Activated T-helper 1 cell treated with Interleukin-2 at 50 U/mL for 16 hours (primary cell): ENCODE data around the gene PPIH.
A peak's percentile ranks its signal among the peaks of the same experiment; 100 is the strongest.
"Not testable (repeated sequence)": the region's sequence is repeated elsewhere in the genome, so short reads cannot be mapped to it uniquely, and the experiment has no call there.

Experiments used
- DNase-seq: peaks from one replicate; pipeline ENCODE4 v3.0.0-alpha.2; 2020; ENCODE audit warnings: low read depth

The PPIH gene

DNA sequence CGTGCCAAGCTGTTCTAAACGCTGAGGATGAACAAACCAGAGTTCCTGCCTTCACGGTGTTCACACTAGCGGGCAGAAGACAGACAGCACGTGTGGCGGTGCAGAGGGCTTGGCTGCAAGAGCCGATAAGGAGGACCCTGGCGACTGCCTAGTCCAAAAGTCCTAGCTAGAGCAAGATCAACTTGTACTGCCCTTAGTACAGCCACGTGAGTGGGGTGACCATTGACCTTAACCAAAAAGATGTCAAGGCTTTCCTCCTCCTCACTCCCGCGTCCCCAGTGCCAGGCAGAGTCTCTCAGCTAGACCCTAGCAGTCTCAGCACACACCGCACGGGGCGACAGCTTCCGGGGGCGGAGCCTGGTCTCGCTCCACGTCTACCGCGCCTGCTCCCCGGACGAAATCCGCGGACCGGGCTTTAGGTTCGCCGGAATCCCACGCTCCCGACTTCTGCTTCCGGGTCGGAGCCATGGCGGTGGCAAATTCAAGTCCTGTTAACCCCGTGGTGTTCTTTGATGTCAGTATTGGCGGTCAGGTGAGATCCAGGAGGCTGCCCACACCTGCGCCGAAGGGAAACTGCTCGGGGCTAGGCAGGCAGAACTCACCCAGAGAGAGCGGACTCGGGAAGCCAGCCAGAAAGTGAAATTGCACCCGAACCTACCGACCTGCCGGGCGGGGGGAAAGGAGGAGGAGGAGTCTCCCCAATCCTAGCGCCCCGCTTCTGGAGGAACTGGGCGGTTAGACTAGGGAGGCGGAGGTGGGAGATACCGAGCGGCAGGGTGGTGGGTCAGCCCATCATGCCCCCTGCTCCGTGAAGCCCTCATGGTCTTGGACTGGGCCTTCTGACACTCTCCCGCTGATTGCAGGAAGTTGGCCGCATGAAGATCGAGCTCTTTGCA lies at the start of gene PPIH:
Gene PPIH, plus strand, starts transcription at position 443 of the 896 bp plus-strand sequence. Its CDS starts 24 bp downstream, at position 467.
- DNase-seq = peak; percentile 91

GRCh38 chr1:42613803-42614131 lies 44.5 kb upstream of the PPIH start:
- DNase-seq = no peak

- DNase-seq = no peak
These were observed 39.4 kb upstream of the PPIH start for GRCh38 chr1:42618866-42619265.

DNA sequence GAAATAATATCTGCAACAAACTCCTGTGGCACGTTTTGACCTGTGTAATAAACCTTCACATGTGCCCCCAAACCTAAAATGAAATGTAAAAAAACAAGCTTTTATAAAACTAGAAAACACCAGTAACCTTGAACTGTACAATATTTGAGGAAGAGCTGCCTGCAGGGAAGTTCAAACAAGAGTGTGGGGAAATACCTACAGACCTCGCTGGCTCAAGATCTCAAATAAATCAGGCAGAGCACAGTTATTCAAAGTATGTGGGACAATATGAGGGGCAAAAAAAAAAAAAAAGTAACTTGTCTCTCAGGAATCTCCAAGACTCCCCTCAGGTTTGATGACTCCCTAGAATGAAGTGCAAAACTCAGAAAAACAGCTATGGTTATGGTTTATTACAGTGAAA lies 37.9 kb upstream of the PPIH start:
- DNase-seq = no peak

DNA sequence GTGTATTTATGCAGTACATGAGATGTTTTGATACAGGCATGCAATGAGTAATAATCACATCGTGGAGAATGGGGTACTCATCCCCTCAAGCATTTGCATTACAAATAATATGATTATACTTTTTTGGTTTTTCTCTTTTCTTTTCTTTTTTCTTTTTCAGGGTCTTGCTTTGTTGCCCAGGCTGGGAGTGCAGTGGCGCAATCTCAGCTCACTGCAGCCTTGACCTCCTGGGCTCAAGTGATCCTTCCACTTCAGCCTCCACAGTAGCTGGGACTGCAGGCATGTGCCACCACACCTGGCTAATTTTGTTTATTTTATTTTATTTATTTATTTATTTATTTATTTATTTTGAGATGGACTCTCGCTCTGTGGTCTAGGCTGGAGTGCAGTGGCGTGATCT lies 37.0 kb upstream of the PPIH start:
- not testable (repeated sequence) for DNase-seq

DNA sequence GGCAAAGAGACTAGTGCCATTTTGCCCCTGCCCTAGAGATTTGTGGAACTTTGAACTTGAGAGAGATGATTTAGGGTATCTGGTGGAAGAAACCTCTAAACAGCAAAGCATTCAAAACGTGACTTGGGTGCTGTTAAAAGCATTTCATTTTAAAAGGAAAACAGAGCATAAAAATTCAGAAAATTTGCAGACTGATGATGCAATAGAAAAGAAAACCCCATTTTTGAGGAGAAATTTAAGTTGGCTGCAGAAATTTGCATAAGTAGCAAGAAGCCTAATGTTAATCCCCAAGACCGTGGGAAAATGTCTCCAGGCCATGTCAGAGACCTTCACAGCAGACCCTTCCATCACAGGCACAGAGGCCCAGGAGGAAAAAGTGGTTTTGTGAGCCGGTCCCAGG lies 31.0 kb upstream of the PPIH start:
- not testable (repeated sequence) for DNase-seq

DNA sequence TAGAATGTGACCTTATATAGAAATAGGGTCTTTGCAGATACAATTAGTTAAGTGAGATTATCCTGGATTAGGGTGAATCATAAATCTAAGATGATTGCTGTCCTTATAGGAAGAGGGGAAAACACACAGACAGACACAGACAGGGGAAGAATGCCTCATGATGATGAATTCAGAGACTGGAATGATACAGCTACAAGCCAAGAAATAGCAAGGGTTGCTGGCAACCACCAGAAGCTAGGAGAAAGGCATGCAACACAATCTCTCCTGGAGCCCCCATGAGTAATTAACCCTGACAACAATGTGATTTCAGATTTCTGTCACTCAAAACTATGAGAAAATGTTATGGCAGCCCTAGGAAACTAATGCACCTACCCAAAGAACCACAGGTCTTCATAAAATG lies 19.1 kb upstream of the PPIH start:
- no peak for DNase-seq

- DNase-seq = no peak
These were observed 12.2 kb upstream of the PPIH start for GRCh38 chr1:42646056-42646455.

- DNase-seq = no peak
These were observed 1.0 kb upstream of the PPIH start for GRCh38 chr1:42657201-42657600.

DNA sequence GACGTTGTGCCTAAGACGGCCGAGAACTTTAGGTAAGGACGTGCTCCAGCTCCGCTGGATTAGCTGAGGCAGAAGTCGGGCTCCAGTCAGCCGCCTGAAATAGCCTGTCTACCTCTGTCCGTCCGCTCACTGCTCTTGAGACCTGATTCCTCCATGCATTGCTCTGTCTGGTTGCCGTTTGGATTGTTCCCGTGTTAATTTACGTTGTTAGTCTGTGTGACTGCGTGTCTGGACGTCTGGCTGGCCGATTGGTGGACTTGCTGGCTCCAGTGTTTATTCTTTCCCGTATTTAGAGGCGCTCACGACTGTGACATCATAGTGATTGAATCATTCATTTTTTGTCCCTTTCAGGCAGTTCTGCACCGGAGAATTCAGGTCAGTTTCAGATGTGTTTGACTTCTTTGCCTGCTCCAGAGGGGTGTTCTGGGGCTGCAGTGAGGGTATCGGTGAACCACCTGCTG lies 684 bp downstream of the PPIH start:
- no peak for DNase-seq

DNA sequence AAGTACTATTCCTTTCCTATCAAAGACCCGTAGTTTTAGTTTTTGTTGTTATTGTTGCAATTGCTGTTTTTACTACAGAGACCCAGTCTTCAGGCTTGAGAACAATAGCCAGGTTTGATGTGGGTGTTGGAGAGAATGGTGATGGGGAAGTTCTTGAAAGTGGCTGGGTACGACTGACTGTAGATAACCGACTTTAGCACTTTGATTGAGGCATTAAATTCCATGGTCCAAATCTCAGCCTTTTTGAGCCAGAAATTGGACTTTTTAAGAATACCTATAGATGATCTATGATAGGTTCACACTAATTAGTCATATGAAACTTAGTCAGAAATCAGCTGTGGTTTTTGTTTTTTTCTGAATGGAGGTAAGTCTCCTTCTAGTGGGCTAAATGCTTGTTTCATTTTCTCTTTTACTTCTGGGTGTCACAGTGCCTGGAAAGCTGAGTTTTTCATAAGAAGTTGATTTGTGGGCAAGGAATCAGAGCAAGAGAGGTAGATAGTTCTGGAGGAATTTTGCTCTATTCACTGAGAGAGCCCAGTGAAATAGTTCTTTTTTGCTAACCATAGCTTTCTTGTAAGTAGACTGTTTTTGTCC lies 2.8 kb downstream of the PPIH start:
- DNase-seq = no peak

- no peak for DNase-seq
These were observed 11.7 kb downstream of the PPIH start for GRCh38 chr1:42669936-42670335.

- no peak for DNase-seq
These were observed 12.2 kb downstream of the PPIH start for GRCh38 chr1:42670425-42670824.

DNA sequence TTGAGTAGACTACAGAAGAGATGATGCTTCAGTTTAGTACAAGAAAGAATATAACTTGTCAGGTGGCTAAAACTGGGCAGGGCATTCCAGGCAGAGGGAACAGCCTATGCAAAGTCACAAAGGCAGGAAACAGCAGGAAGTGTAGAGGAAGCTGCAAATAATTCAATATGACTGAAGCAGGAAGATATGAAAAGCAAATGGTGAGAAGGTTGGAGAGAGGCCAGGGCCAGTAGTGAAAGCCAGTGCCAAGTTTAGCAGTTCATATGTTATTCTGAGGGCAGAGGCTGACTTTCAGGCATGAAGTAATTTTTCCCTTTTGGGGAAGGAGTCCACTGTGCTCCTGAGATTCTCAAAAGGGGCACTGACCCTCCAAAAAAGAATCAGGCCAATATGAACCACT lies 16.0 kb downstream of the PPIH start:
- no peak for DNase-seq

- DNase-seq = no peak
These were observed 16.5 kb downstream of the PPIH start for GRCh38 chr1:42674682-42675081.

DNA sequence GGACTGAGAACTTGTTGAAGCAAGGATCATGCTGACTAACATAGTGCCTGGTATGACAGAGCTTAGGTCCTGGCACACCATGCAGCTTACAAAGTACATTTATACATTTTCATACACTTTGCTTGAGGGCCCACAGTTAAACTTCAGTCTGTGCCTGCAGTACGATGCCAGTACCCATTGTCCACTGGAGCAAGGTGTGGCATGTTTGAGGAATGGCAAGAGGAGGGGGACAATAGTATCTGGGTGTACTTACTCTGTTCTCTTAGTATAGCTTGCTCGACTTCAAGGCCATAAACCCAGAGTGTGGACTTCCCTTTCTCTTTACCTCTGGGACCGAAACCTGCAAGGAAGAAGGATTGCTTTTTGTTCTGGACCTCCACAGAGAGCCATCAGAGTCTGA lies 17.2 kb downstream of the PPIH start:
- no peak for DNase-seq

- no peak for DNase-seq
These were observed 18.4 kb downstream of the PPIH start for GRCh38 chr1:42676534-42677087.

DNA sequence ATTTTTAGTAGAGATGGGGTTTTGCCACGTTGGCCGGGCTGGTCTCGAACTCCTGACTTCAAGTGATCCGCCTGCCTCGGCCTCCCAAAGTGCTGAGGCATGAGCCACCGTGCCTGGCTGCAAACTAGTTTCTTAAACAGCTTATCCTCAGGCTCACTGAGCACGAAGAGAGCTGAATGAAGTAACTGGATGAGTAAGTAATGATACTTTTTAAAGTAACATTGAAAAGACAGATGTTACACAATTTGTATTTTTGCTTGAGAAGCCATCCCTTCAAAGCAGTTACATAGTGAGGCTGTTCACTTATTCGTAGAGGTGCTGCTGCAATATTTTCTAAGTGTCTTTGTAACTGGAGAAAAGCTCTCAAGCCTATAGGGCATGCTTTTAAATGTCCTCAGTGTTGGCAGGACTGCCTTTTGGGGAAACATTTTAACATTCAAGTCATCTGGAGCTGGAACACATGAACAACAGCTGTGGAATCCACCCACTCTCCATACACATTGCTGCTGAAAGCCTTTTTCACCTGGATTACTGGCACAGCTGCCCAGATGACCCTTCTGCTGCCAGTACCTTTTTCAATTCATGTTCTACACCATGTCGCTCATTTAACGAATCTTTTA lies 21.3 kb downstream of the PPIH start:
- DNase-seq = no peak

- DNase-seq = no peak
These were observed 21.8 kb downstream of the PPIH start for GRCh38 chr1:42680055-42680454.

DNA sequence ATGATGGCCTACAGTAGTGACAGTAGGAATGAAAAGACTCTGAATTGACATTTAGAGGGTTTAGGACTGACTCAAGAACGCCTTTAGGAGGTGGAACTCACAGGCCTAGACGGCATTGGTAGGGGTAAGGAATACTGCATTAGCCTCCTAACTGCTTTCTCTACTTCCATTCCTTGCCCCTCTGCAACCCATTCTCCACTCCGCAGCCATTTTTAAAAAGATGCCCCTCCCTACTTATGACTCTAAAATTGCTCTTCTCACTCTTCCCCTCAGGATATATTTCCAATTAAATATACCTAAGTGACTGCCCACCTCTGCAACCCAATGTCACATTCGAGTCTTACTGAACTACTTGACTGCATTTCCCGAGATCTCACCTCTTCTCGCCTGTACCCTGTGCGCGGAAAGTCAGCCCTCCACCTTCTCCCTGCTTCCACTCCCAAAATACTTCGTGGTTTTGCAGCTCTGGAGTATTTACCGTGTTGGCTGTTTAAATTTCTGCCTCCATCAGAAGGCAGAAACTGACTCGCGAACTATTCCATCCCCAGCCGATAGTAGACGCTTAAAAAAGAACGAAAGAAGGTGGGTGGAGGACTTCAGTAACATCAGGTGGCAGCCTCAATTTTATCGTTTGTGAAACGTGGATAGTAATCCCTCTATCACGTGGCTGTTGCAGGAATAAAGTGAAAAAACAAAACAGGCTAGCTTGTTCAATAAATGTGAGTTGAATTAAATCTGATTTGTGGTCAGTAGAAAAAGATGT lies 22.9 kb downstream of the PPIH start:
- DNase-seq = no peak

DNA sequence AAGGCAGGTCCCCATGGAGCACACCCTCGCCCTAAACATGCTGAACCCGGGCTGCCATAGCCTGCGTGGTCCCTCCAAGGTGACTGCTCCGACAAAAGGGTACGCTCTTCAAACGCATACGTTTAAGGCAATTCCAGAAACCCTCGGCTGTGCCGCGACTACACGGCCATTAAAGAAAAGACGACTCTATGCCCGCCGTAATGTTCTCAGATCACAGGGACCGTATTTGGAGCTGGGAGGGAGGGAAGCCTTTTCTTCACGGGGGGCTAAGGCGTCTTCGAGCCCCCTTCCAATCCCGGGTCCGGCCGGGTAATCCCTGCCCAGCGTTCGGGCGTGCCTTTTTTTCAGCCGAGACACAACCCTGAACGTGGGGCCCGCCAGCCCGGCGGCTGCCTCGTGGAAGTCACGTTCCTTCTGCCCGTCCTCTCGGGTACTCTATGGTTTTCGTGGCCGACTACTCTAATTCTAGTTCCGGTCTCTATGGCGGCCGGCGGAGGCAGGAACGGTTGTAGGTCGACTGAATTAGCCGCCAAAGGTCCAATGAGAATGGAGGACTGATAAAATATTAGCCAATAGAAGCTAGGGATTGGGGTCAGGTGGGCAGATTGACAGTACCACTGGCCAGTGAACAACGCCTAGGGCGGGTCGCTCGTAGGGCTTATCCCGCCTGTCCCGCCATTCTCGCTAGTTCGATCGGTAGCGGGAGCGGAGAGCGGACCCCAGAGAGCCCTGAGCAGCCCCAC lies 23.7 kb downstream of the PPIH start, which contains the start of gene YBX1:
Gene YBX1, plus strand, starts transcription at position 678 of the 743 bp plus-strand sequence. CDS start 148 bp downstream, outside the sequence.
- peak; percentile 83 for DNase-seq

DNA sequence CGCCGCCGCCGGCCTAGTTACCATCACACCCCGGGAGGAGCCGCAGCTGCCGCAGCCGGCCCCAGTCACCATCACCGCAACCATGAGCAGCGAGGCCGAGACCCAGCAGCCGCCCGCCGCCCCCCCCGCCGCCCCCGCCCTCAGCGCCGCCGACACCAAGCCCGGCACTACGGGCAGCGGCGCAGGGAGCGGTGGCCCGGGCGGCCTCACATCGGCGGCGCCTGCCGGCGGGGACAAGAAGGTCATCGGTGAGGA lies 24.2 kb downstream of the PPIH start:
- not testable (repeated sequence) for DNase-seq
